ENCODE data around the gene MAG. TPM values are rescaled to one million over a fixed set of nuclear protein-coding genes. Genes with fewer than 3 reads are reported as not detected.

The MAG gene
- total RNA-seq, 1 experiment from 2014 or later: not detected

DNA sequence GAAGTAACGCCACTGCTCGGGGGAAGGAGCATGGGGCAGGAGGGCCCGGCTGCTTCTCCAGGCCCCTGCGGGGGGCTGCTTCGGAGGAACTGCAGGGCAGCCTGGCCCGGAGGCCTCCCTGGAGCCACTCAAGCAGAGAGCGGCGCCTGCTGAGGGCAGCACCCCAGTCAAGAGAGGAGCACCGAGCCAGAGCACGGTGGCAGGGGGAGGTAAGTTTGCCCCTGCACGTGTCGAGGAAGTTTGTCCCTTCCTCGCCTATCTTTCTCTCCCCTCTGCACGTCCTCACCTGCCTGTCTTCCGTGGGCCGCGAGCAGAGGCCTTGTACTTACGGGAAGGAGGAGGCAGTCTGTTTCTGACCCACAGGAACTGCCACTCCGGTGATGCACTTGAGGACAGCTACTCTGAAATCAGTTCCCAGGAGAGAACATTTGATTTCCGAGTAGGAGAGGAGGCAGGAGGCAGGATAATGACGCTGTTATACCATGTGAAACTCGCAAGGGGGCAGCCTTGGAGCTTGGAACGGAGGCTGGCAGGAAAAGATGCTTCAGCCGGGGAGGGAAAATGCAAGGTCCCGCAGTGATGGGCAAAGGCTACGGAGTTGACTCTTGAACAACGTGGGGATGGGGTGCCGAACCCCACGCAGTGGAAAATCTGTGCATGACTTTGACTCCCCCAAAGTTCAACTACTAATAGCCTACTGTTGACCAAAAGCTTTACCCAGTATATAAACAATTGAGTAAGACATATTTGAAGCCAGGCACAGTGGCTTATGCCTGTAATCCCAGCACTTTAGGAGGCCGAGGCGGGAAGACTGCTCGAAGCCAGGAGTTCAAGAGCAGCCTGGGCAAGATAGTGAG, 60.7 kb downstream of the MAG start:
- no peak overlapping the region for H3K4me3 Mint-ChIP-seq (ENCODE audit: unreplicated experiment)
- BruUV-seq (replicated peaks): no TSS peak
- intact Hi-C loops (cut with micrococcal nuclease): loop anchor here (1.0 to 10.0 kb wide), 3 partner anchors 88 to 143 kb away; partner anchors contain the start of gene USF2
- peaks cover 4% of the 10 kb centered on the region for H3K4me1 Mint-ChIP-seq (ENCODE audit: insufficient read depth, unreplicated experiment)
- ChIA-PET POLR2A (interaction anchor here (1.7 kb wide), 2 partner anchors 116 to 142 kb away, joined by 6 to 14 read pairs; no protein-coding TSS in a partner anchor), CTCF (interaction anchor here (0.6 to 7.1 kb wide), 43 partner anchors 8 to 596 kb away, joined by 3 to 143 read pairs (median 4); partner anchors contain the start of gene DMKN)
- H3K27ac Mint-ChIP-seq (ENCODE audit: low read depth, unreplicated experiment): no peak overlapping the region
- H3K36me3 Mint-ChIP-seq (ENCODE audit: insufficient read depth, unreplicated experiment): no peaks in the 10 kb centered on the region
- H3K27me3 Mint-ChIP-seq (ENCODE audit: insufficient read depth, unreplicated experiment): peaks cover 33% of the 10 kb centered on the region
- peak; percentile 79 for DNase-seq (ENCODE audit: unreplicated experiment)
- peak; percentile 79 for TF ChIP-seq CTCF (IDR thresholded peaks at IDR 0.05; ENCODE audit: unreplicated experiment)
- no peaks in the 10 kb centered on the region for H3K9me3 Mint-ChIP-seq (ENCODE audit: unreplicated experiment)

DNA sequence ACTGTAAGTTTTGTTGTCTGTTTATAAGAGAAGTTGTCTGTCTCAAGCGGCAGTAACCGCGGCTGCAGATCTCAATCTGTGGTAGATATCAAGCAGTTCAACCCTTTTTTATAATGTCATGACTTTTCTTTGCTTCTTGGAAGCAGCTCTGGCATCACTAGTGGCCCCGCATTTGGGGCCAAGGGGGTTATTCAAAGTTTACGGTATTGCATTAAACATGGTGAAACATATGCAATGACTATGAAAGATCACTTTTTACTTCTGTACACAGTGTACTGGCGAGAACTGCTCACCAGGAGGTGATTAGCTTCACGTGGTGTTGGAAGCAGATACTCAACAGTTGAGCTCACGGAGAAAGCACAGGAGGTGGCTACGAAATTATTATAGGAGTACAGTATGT, 61.7 kb downstream of the MAG start:
- CTCF ChIA-PET: interaction anchor here (0.6 to 7.1 kb wide), 39 partner anchors 9 to 523 kb away, joined by 3 to 143 read pairs (median 5); partner anchors contain the start of gene DMKN
- Mint-ChIP-seq H3K4me3 (ENCODE audit: unreplicated experiment) (no peak overlapping the region), H3K9me3 (ENCODE audit: unreplicated experiment) (no peaks in the 10 kb centered on the region), H3K27me3 (ENCODE audit: insufficient read depth, unreplicated experiment) (peaks cover 36% of the 10 kb centered on the region), H3K4me1 (ENCODE audit: insufficient read depth, unreplicated experiment) (peaks cover 10% of the 10 kb centered on the region), H3K36me3 (ENCODE audit: insufficient read depth, unreplicated experiment) (no peaks in the 10 kb centered on the region), H3K27ac (ENCODE audit: low read depth, unreplicated experiment) (no peak overlapping the region)
- TF ChIP-seq CTCF (IDR thresholded peaks at IDR 0.05; ENCODE audit: unreplicated experiment): no peak
- no TSS peak for BruUV-seq (replicated peaks)
- POLR2A ChIA-PET: interaction anchor here (1.7 kb wide), 2 partner anchors 115 to 142 kb away, joined by 6 to 14 read pairs; no protein-coding TSS in a partner anchor
- intact Hi-C loops (cut with micrococcal nuclease): loop anchor here (10.0 kb wide), 1 partner anchor 89 kb away; the partner anchor contains the start of gene USF2
- no peak for DNase-seq (ENCODE audit: unreplicated experiment)

DNA sequence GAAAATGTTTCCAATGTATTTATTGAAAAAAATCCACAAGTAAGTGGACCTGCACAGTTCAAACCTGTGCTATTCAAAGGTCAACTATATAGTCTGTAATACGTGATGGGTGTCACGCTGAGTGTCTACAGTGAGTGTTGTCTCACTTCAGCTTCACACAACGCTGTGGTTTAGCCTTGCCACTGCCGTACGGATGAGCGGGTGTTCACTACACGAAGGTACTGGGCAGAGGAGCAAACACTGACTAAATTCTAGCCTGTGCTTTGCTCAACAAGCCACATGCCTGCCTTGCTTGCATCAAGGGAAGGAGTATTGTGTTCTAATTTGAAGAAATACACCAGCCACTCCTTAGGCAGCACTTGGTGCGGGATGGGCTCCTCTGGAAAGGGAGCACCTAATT, 62.9 kb downstream of the MAG start:
- Mint-ChIP-seq H3K27me3 (ENCODE audit: insufficient read depth, unreplicated experiment) (peaks cover 37% of the 10 kb centered on the region), H3K36me3 (ENCODE audit: insufficient read depth, unreplicated experiment) (no peaks in the 10 kb centered on the region), H3K4me1 (ENCODE audit: insufficient read depth, unreplicated experiment) (peaks cover 10% of the 10 kb centered on the region), H3K4me3 (ENCODE audit: unreplicated experiment) (no peak overlapping the region), H3K27ac (ENCODE audit: low read depth, unreplicated experiment) (no peak overlapping the region), H3K9me3 (ENCODE audit: unreplicated experiment) (no peaks in the 10 kb centered on the region)
- ChIA-PET POLR2A (no interaction called here), CTCF (interaction anchor here (1.2 to 7.1 kb wide), 3 partner anchors 10 to 141 kb away, joined by 3 to 143 read pairs (median 49); no protein-coding TSS in a partner anchor)
- DNase-seq (ENCODE audit: unreplicated experiment): no peak
- intact Hi-C loops (cut with micrococcal nuclease): loop anchor here (10.0 kb wide), 1 partner anchor 90 kb away; the partner anchor contains the start of gene USF2
- TF ChIP-seq CTCF (IDR thresholded peaks at IDR 0.05; ENCODE audit: unreplicated experiment): no peak
- no TSS peak for BruUV-seq (replicated peaks)

GRCh38 chr19:35355791-35356460, 64.0 kb downstream of the MAG start:
- intact Hi-C loops (cut with micrococcal nuclease): loop anchor here (10.0 kb wide), 1 partner anchor 91 kb away; the partner anchor contains the start of gene USF2
- DNase-seq (ENCODE audit: unreplicated experiment): no peak
- TF ChIP-seq CTCF (IDR thresholded peaks at IDR 0.05; ENCODE audit: unreplicated experiment): no peak
- H3K4me1 Mint-ChIP-seq (ENCODE audit: insufficient read depth, unreplicated experiment): peaks cover 10% of the 10 kb centered on the region
- H3K4me3 Mint-ChIP-seq (ENCODE audit: unreplicated experiment): no peak overlapping the region
- H3K9me3 Mint-ChIP-seq (ENCODE audit: unreplicated experiment): no peaks in the 10 kb centered on the region
- CTCF ChIA-PET: interaction anchor here (0.7 to 7.1 kb wide), 7 partner anchors 25 to 255 kb away, joined by 3 to 143 read pairs (median 5); no protein-coding TSS in a partner anchor
- H3K36me3 Mint-ChIP-seq (ENCODE audit: insufficient read depth, unreplicated experiment): no peaks in the 10 kb centered on the region
- H3K27ac Mint-ChIP-seq (ENCODE audit: low read depth, unreplicated experiment): no peak overlapping the region
- POLR2A ChIA-PET: no interaction called here
- peaks cover 40% of the 10 kb centered on the region for H3K27me3 Mint-ChIP-seq (ENCODE audit: insufficient read depth, unreplicated experiment)
- no TSS peak for BruUV-seq (replicated peaks)

Measured in MCF 10A (cell line).